Left kidney (tissue), 2 donors: ENCODE measurements around the gene STK32C. TPM values are rescaled to one million over a fixed set of nuclear protein-coding genes. Genes with fewer than 3 reads are reported as not detected.
"Not testable (repeated sequence)": the region's sequence is repeated elsewhere in the genome, so short reads cannot be mapped to it uniquely, and the experiment has no call there.

Source experiments
- DNase-seq: peaks from one replicate; pipeline ENCODE4 v3.0.0-alpha.2; 2013
- polyA plus RNA-seq: library from polyadenylated mRNA; unstranded; fragments of 120-200 nt; gene quantifications from one replicate; pipeline ENCODE4 v1.2.1, GENCODE V29; 2013; ENCODE audit not compliant: insufficient read length

Gene STK32C
- polyA plus RNA-seq, 1 donor, result 11.5 TPM

DNA sequence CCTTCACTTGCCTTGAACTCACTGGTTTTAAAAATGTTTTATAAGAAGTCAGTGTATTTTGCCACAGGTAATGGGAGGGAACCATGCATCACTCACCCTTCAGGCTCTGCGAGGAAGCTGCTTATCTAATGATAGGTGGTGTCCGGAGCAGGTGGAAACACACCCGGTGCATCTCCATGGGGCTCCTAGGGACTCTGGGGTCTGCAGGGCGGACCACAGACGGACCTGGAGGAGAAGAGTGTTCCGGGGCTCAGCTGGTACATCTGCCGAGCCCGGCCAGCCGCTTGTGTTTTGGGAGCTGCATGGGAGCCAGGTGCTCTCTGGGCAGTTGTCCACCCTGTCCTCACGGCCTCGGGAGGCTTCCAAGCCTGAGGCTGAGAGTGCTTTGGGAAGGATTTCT, 31.5 kb upstream of the STK32C start:
- DNase-seq, result no peak

DNA sequence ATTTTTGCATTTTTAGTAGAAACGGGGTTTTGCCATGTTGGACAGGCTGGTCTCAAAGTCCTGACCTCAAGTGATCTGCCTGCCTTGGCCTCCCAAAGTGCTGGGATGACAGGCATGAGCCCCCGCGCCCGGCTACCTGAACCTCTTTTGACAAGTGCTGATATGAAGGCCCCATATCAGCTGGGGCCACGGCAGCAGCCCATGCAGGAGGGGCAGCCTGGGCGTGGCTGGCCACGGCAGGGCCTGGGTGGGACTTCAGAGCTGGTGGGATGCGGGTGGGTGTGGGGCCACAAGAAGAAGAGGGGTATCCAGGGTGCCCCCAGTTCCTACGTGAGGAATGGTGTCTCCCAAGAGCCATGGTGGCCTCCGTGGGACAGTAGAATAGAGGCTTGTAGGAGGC, 31.1 kb upstream of the STK32C start:
- no peak for DNase-seq

- not testable (repeated sequence) for DNase-seq
Measured at GRCh38 chr10:132337854-132338253, 30.1 kb upstream of the STK32C start.

DNA sequence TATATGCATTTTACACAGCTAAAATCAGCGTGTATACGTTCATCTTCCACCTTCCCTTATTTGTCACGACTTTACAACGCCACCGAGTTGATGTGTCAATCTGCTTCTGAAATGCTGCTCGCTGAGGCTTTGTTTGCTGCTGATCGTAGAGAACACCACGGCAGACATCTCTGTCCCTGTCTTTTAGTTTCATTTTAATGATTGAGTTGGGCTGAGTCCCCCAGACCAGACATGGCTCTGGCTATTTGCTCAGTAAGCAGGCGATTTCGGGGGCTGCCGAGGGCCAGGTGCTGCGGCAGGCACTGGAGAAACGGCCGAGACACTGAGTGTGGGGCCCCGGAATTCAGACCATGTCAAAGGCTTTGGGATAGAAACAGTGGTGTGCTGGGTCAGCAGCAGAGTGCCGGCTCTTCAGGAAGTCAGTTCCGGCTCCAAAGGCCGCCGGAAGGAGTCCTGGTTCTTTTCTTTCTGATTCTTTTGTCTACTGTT, 29.2 kb upstream of the STK32C start:
- DNase-seq, result no peak

DNA sequence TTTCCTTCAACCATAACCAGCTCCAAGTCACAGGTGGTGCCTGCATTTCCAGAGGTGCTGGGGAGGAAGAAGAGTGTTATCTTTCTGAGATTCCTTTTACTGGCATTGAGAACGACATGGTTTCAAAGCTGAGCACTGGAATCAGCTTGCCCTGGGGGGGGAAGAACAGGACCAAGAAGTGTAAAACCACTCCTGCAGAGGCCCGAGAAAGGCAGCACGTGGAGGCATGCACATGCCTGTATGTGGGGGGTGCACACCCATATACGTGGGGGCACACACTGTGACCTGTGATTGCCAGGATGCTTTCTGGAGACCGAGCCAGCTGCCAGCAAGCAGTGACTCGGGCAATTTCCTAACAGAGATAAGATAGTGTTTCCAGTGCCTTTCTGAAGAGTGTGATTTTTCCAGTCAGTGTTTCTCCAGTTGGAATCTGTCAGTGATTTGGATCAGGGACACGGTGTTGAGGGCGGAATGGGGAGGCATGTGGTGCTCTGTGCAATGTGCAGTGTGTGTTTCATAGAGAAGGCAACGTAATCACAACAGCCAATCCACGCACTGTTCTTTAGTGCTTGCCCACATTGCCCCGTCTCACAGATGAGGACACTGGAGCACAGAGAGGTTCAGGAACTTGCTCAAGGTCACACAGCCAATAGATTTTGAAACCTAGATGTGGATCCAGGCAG, 28.5 kb upstream of the STK32C start:
- DNase-seq, result no peak

- DNase-seq, result no peak
Measured at GRCh38 chr10:132335189-132336063, 27.7 kb upstream of the STK32C start.

GRCh38 chr10:132334631-132335188, 27.0 kb upstream of the STK32C start:
- DNase-seq, result no peak

- DNase-seq, result no peak
Measured at GRCh38 chr10:132333386-132333785, 25.6 kb upstream of the STK32C start.

DNA sequence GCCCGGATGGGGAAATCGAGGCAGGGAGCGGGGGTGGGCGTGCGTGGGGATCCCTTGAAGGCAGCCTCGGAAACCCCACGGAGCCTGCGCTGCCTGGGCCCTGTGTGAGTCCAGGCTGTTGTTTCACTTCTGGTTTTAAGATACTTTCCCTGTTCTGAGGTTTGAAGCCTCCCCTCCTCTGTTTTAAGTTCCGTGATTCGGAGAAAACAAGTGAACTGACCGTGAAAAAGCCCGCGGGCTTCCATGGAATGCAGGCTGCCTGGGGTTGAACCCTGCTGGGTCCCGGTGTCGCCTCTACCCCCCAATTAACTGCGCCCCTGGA, 24.6 kb upstream of the STK32C start:
- DNase-seq, result no peak

DNA sequence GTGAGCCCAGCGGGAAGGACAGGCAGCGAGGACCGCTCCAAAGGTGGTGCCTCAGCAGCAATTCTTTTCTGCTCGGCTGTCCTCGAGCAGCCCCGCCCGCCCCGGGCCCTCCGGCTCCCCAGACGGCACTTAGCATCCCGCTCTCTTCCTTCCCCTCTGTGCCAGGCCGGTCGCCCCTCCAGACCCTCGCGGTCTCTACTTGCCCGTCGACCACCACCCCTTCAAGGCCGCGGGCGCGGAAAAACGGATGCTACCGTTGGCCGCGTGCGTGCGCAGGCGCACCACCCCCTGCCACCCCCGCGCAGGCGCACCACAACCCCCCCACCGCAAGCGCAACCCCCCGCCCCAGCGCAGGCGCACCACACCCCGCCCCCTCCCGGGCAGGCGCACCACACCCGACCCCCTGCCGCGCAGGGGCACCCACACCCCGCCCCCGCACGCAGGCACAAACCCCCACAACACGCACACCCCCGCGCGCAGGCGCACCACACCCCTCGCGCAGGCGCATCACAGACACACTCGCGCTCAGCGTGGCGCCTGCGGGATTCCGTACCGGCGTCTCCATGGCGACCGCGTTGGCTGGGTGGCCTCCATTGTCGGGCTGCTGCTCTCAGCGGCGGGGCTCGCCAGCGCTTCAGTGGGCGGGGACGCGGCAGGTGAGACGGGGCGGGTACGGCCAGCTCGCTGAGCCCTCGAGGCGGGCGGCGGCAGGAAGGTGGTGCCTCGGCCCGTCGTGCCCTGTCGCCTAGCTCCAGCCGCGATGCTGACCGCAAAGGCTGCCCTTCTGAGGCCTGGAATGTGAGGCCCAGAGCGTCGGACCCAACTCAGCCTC, 24.1 kb upstream of the STK32C start, which contains the start of gene LRRC27:
LRRC27 (plus strand) TSS at position 593 of the 832 bp plus-strand sequence. CDS start 1,332 bp downstream, outside the sequence.
- DNase-seq, result peak; percentile 97

GRCh38 chr10:132330486-132330833, 22.7 kb upstream of the STK32C start:
- DNase-seq, result no peak

- no peak for DNase-seq
Measured at GRCh38 chr10:132329565-132330485, 22.1 kb upstream of the STK32C start.

GRCh38 chr10:132328738-132329137, 21.0 kb upstream of the STK32C start:
- no peak for DNase-seq

- no peak for DNase-seq
Measured at GRCh38 chr10:132328106-132328505, 20.4 kb upstream of the STK32C start.

- no peak for DNase-seq
Measured at GRCh38 chr10:132326925-132327324, 19.2 kb upstream of the STK32C start.

GRCh38 chr10:132326344-132326889, 18.7 kb upstream of the STK32C start:
- no peak for DNase-seq

- no peak for DNase-seq
Measured at GRCh38 chr10:132324186-132324585, 16.4 kb upstream of the STK32C start.

- DNase-seq, result no peak
Measured at GRCh38 chr10:132322586-132323048, 14.9 kb upstream of the STK32C start.

DNA sequence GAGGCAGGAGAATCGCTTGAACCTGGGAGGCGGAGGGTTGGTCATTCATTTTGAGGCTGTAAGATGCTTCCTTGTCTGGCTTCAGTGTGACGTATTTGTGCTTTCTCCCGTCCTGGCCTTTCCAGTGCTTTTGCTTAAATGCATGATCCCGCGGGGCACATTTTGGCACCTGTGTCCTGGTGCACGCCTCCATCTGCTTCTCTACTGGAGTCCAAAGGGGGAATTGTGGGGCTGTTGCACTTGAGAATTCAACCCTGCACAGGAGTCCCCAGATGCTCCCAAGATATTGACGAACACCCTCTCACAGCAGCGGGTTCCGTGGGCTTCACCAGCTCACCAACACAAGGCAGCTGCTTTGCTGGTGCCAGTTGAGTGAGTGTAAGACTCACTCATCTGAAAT, 14.0 kb upstream of the STK32C start:
- DNase-seq, result no peak

DNA sequence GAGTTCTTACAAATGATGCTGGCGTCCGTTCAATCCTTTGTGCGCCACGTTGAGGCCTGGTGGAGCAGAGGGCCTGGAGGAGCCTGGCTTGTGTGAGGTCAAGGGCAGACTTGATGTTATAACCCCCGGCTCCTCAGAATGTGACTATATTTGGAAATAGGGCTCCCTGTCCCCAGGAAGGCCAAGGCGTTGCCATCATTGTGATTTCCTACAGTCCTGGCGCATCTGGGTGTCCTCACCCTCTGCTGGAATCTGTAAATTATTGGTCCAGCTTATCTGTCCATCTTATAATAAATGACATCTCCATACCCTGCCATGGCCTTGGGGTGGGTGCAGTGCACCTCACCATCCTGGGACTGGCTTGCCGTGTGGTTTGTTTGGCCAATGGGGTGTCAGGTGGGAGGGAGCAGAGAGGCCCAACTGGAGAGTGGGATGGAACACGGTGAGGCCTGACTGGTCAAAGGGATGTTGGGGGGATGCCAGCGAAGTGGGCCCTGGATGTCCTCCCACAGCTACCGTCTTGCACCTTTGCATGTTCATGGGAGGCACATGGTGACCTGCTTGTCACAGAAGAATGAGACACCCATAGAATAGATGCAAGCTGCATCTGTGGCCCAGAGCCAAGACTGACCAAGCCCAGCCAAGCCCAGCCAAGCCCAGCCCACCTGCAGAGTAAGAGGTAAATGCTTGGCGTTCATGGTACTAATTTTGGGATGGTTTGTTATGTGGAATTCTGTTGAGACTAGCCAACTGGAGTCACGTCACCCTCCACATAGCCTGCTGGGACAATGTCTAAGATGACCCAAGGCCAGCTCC, 13.1 kb upstream of the STK32C start:
- no peak for DNase-seq
